Nephron (organoid): ENCODE results near the gene SDK2.
"Not testable (repeated sequence)": the region's sequence is repeated elsewhere in the genome, so short reads cannot be mapped to it uniquely, and the experiment has no call there.

Source experiments
- H3K27ac Mint-ChIP-seq, 3 experiments: 2 replicates each; pipeline ENCODE4 v1.8.0; 2020; ENCODE audit warnings: mixed read lengths in 3 of 3, mild to moderate bottlenecking in 2 of 3, moderate library complexity in 1 of 3
- H3K27me3 Mint-ChIP-seq: 2 replicates; pipeline ENCODE4 v1.8.0; 2021; ENCODE audit warnings: low read depth, mild to moderate bottlenecking, moderate library complexity, mixed read lengths
- H3K36me3 Mint-ChIP-seq: 2 replicates; pipeline ENCODE4 v1.8.0; 2020; ENCODE audit warnings: low read depth, mixed read lengths
- H3K4me1 Mint-ChIP-seq: 2 replicates; pipeline ENCODE4 v1.8.0; 2020; ENCODE audit warnings: mixed read lengths
- H3K4me3 Mint-ChIP-seq, 3 experiments: 2 replicates each; pipeline ENCODE4 v1.8.0; 2020; ENCODE audit warnings: mild to moderate bottlenecking in 3 of 3, mixed read lengths in 3 of 3, moderate library complexity in 2 of 3
- H3K9me3 Mint-ChIP-seq: 2 replicates; pipeline ENCODE4 v1.8.0; 2020; ENCODE audit warnings: mixed read lengths
- CTCF ChIP-seq, 3 experiments: fragments of 200-600 bp; sonication (generic); IDR thresholded peaks; one replicate each; pipeline ENCODE4 v1.5.0; 2021; ENCODE audit warnings: antibody characterized with exemption in 3 of 3; ENCODE audit not compliant: unreplicated experiment in 3 of 3

Gene SDK2

GRCh38 chr17:73318427-73318813 lies 325.8 kb downstream of the SDK2 start:
- no peak for TF ChIP-seq CTCF (IDR thresholded peaks at IDR 0.05; ENCODE audit: unreplicated experiment in 3 of 3)
- Mint-ChIP-seq H3K36me3 (no peaks in the 10 kb centered on the region), H3K27ac (peak overlapping the region in 2 of 3 experiments; percentile 76 to 79), H3K4me1 (peaks cover 54% of the 10 kb centered on the region), H3K9me3 (no peaks in the 10 kb centered on the region), H3K4me3 (peak overlapping the region in 1 of 3 experiments; percentile 23), H3K27me3 (peaks cover 5% of the 10 kb centered on the region)

- no peak for TF ChIP-seq CTCF (IDR thresholded peaks at IDR 0.05; ENCODE audit: unreplicated experiment in 3 of 3)
Observed at GRCh38 chr17:73317513-73318426, 326.5 kb downstream of the SDK2 start.

DNA sequence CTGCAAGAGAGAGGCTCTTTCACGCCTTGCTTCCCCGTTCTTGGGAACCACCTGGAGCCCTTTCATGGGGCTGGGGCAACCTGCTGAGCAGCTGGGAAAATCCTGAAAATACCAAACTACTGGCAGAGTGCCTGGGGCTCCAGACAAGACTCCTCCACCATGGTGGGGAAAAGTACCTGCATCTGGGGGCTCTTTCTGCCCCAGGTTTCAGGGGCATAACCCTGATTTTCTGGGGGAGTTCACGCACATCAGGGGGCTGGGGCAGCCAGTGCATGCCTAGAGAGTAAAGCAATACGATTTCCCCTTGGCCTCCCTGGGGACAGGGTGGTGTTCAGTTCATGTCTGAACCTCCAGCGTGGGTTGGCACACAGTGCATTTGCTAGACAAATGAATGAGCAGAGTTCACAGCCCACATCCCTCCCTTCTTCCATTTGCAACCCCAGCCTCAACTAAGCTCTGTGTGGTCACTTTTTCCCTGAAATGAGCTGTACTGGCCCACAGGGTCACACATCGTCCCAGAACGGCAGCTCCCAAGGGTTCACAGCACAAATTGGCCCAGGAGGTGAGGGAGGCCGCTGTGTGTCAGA lies 327.2 kb downstream of the SDK2 start:
- peak overlapping the region; percentile 65 to 82 (median 79) for H3K27ac Mint-ChIP-seq
- H3K36me3 Mint-ChIP-seq, result no peaks in the 10 kb centered on the region
- TF ChIP-seq CTCF (IDR thresholded peaks at IDR 0.05; ENCODE audit: unreplicated experiment in 3 of 3), result no peak
- H3K27me3 Mint-ChIP-seq, result peaks cover 9% of the 10 kb centered on the region
- H3K4me3 Mint-ChIP-seq, result peak overlapping the region in 1 of 3 experiments; percentile 60
- H3K4me1 Mint-ChIP-seq, result peaks cover 47% of the 10 kb centered on the region
- H3K9me3 Mint-ChIP-seq, result no peaks in the 10 kb centered on the region

More at GRCh38 chr17:73317513-73318426, 326.5 kb downstream of the SDK2 start:
- Mint-ChIP-seq H3K9me3 (no peaks in the 10 kb centered on the region), H3K27ac (peak overlapping the region; percentile 65 to 82 (median 79)), H3K27me3 (peaks cover 8% of the 10 kb centered on the region), H3K4me1 (peaks cover 53% of the 10 kb centered on the region), H3K36me3 (no peaks in the 10 kb centered on the region), H3K4me3 (peak overlapping the region in 1 of 3 experiments; percentile 60)

- Mint-ChIP-seq H3K4me3 (no peak overlapping the region), H3K27me3 (peaks cover 9% of the 10 kb centered on the region), H3K27ac (peak overlapping the region in 1 of 3 experiments; percentile 34), H3K36me3 (no peaks in the 10 kb centered on the region), H3K4me1 (peaks cover 38% of the 10 kb centered on the region), H3K9me3 (no peaks in the 10 kb centered on the region)
- no peak for TF ChIP-seq CTCF (IDR thresholded peaks at IDR 0.05; ENCODE audit: unreplicated experiment in 3 of 3)
Observed at GRCh38 chr17:73315471-73315870, 328.8 kb downstream of the SDK2 start.

- Mint-ChIP-seq H3K27me3 (peaks cover 9% of the 10 kb centered on the region), H3K36me3 (no peaks in the 10 kb centered on the region), H3K9me3 (no peaks in the 10 kb centered on the region), H3K27ac (peak overlapping the region in 2 of 3 experiments; percentile 33 to 45), H3K4me1 (peaks cover 41% of the 10 kb centered on the region), H3K4me3 (peak overlapping the region; percentile 49 to 67 (median 62))
- TF ChIP-seq CTCF (IDR thresholded peaks at IDR 0.05; ENCODE audit: unreplicated experiment in 3 of 3), result no peak
Observed at GRCh38 chr17:73313526-73314127, 330.6 kb downstream of the SDK2 start.

- Mint-ChIP-seq H3K4me3 (peak overlapping the region; percentile 81 to 98 (median 95)), H3K4me1 (peaks cover 41% of the 10 kb centered on the region), H3K27ac (peak overlapping the region in 1 of 3 experiments; percentile 83)
- not testable (repeated sequence) for H3K27me3 Mint-ChIP-seq, H3K36me3 Mint-ChIP-seq, H3K9me3 Mint-ChIP-seq
Observed at GRCh38 chr17:73312887-73313286, 331.4 kb downstream of the SDK2 start.
